AG04450 (cell line): ENCODE results near the gene CISD3. TPM values are rescaled to one million over a fixed set of nuclear protein-coding genes. Genes with fewer than 3 reads are reported as not detected.

ENCODE experiments used
- CTCF ChIA-PET: fragments of 300-600, 350-600 bp; formaldehyde crosslinking; extraction: SDS; loops from one replicate; lab custom pipeline; 2022; ENCODE audit warnings: antibody characterized with exemption, inconsistent platforms; lab: Charles Lee
- POLR2A ChIA-PET: fragments of 350-600 bp; formaldehyde crosslinking; extraction: SDS; loops from one replicate; lab custom pipeline; 2021; ENCODE audit warnings: antibody characterized with exemption, inconsistent platforms; lab: Yijun Ruan, JAX
- DNase-seq: peaks from one replicate; pipeline ENCODE4 v3.0.0-alpha.2; 2011; ENCODE audit warnings: low read depth, low spot score
- H3K27ac ChIP-seq: one replicate; pipeline ENCODE4 v1.5.1; 2012; ENCODE audit warnings: low read depth, low read length, control low read depth
- H3K27me3 ChIP-seq: one replicate; pipeline ENCODE4 v1.6.0; 2012; ENCODE audit warnings: low read length; ENCODE audit not compliant: control insufficient read depth, insufficient read depth
- H3K4me3 ChIP-seq: 2 replicates; pipeline ENCODE4 v1.5.1; 2011; ENCODE audit warnings: mild to moderate bottlenecking, low read depth, low read length, control low read depth
- H3K9me3 ChIP-seq: 2 replicates; pipeline ENCODE4 v1.5.1; 2012; ENCODE audit warnings: low read length; ENCODE audit not compliant: control insufficient read depth, insufficient read depth
- polyA plus RNA-seq: library from polyadenylated mRNA; depleted of rRNA; stranded (reverse); fragments of >200 nt; gene quantifications from 2 replicates; pipeline ENCODE4 v1.2.3, GENCODE V29; 2011
- TF ChIP-seq, protein P1 (sequence below): IDR thresholded peaks from 2 replicates; pipeline ENCODE4 v1.5.1; 2011; ENCODE audit warnings: low read depth, low read length, control low read depth, inconsistent platforms

Gene CISD3
- polyA plus RNA-seq, 1 experiment, result 6.5 TPM

DNA sequence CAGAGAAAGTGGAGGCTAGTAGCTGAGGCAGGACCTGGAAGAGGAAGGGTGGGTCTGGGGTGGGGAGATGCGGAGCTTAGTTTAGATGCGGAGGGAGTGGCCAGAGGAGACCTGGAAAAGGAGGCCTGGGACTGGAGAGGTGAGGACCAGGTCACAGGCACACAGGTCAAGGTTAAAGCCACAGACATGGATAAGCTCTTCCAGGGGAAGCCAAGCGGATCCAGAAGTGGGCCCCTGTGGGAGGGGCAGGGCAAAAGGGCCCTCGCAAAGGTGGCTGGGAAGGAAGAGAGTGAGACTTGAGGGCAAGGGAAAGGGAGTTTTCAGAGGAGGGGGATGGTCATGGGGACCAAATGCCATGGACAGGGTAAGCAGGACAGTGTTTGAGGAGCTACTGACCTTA lies 39.0 kb upstream of the CISD3 start:
- DNase-seq, result no peak
- H3K27me3 ChIP-seq, result peaks cover 2% of the 10 kb centered on the region
- no peak overlapping the region for H3K4me3 ChIP-seq
- ChIA-PET CTCF (no interaction called here), POLR2A (no interaction called here)
- no peak overlapping the region for H3K27ac ChIP-seq
- TF ChIP-seq, protein P1, sequence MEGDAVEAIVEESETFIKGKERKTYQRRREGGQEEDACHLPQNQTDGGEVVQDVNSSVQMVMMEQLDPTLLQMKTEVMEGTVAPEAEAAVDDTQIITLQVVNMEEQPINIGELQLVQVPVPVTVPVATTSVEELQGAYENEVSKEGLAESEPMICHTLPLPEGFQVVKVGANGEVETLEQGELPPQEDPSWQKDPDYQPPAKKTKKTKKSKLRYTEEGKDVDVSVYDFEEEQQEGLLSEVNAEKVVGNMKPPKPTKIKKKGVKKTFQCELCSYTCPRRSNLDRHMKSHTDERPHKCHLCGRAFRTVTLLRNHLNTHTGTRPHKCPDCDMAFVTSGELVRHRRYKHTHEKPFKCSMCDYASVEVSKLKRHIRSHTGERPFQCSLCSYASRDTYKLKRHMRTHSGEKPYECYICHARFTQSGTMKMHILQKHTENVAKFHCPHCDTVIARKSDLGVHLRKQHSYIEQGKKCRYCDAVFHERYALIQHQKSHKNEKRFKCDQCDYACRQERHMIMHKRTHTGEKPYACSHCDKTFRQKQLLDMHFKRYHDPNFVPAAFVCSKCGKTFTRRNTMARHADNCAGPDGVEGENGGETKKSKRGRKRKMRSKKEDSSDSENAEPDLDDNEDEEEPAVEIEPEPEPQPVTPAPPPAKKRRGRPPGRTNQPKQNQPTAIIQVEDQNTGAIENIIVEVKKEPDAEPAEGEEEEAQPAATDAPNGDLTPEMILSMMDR, result no peak
- H3K9me3 ChIP-seq, result no peaks in the 10 kb centered on the region

- CTCF ChIA-PET, result interaction anchor here (1.0 kb wide), 1 partner anchor 41 kb away, joined by 3 read pairs; no protein-coding TSS in a partner anchor
- no peak for DNase-seq
- POLR2A ChIA-PET, result no interaction called here
- H3K9me3 ChIP-seq, result no peaks in the 10 kb centered on the region
- no peak overlapping the region for H3K27ac ChIP-seq
- peaks cover 5% of the 10 kb centered on the region for H3K27me3 ChIP-seq
- no peak overlapping the region for H3K4me3 ChIP-seq
- TF ChIP-seq, protein P1, result no peak
Measured at GRCh38 chr17:38693700-38694329, 36.3 kb upstream of the CISD3 start.

- Histone ChIP-seq H3K9me3 (no peaks in the 10 kb centered on the region), H3K27me3 (peaks cover 3% of the 10 kb centered on the region), H3K27ac (no peak overlapping the region), H3K4me3 (no peak overlapping the region)
- DNase-seq, result no peak
- TF ChIP-seq, protein P1, result no peak
- ChIA-PET CTCF (interaction anchor here (0.9 to 1.0 kb wide), 2 partner anchors 32 to 37 kb away, joined by 3 to 6 read pairs; no protein-coding TSS in a partner anchor), POLR2A (no interaction called here)
Measured at GRCh38 chr17:38697061-38697820, 32.9 kb upstream of the CISD3 start.

- DNase-seq, result no peak
- Histone ChIP-seq H3K9me3 (no peaks in the 10 kb centered on the region), H3K27me3 (peaks cover 3% of the 10 kb centered on the region), H3K27ac (no peak overlapping the region), H3K4me3 (no peak overlapping the region)
- TF ChIP-seq, protein P1, result no peak
- POLR2A ChIA-PET, result no interaction called here
- CTCF ChIA-PET, result no interaction called here
Measured at GRCh38 chr17:38698760-38699159, 31.4 kb upstream of the CISD3 start.
